PC-9 (cell line): ENCODE data around the gene PGF. TPM values are rescaled to one million over a fixed set of nuclear protein-coding genes. Genes with fewer than 3 reads are reported as not detected.
A peak's percentile ranks its signal among the peaks of the same experiment; 100 is the strongest.

ENCODE experiments used
- BruUV-seq: library from RNA; stranded (reverse); fragments of 400-500 nt; replicated peaks from 2 replicates; lab custom pipeline; 2021; lab: Mats Ljungman, UMichigan
- CTCF ChIA-PET: fragments of 300-600 bp; sonication (Branson Sonifier 250); formaldehyde crosslinking; loops from one replicate; lab custom pipeline; 2022; ENCODE audit warnings: antibody characterized with exemption; lab: Charles Lee
- POLR2A ChIA-PET: fragments of 300-600 bp; sonication (Branson Sonifier 250); formaldehyde crosslinking; loops from one replicate; lab custom pipeline; 2022; ENCODE audit warnings: antibody characterized with exemption; ENCODE audit not compliant: unreplicated experiment; lab: Charles Lee
- DNase-seq, 2 experiments: peaks; one replicate each; pipeline versions ENCODE4 v3.0.0 to v3.0.0-alpha.2; 2015 to 2022; ENCODE audit warnings: mixed read lengths in 1 of 2
- H2AFZ ChIP-seq: fragments of 200-600 bp; sonication (generic); 2 replicates; pipeline ENCODE4 v1.8.1; 2017; ENCODE audit warnings: antibody characterized with exemption
- H3F3A ChIP-seq: fragments of 200-600 bp; sonication (generic); 2 replicates; pipeline ENCODE4 v1.8.1; 2017; ENCODE audit warnings: antibody characterized with exemption, mild to moderate bottlenecking, low read depth; ENCODE audit not compliant: insufficient read depth
- H3K27ac ChIP-seq: fragments of 200-600 bp; sonication (generic); 2 replicates; pipeline ENCODE4 v1.6.1; 2016; ENCODE audit warnings: mixed run types
- H3K27me3 ChIP-seq: fragments of 200-600 bp; sonication (generic); 2 replicates; pipeline ENCODE4 v1.6.1; 2016; ENCODE audit warnings: low read depth, mixed run types; ENCODE audit not compliant: insufficient read depth
- H3K36me3 ChIP-seq: fragments of 200-600 bp; sonication (generic); 2 replicates; pipeline ENCODE4 v1.6.1; 2016; ENCODE audit warnings: low read depth, mixed run types
- H3K4me1 ChIP-seq: fragments of 200-600 bp; sonication (generic); replicated peaks from 2 replicates; pipeline ENCODE4 v1.6.1; 2016; ENCODE audit warnings: mixed run types; ENCODE audit not compliant: insufficient read depth
- H3K4me2 ChIP-seq: fragments of 200-600 bp; sonication (generic); 2 replicates; pipeline ENCODE4 v1.6.1; 2017; ENCODE audit warnings: mixed run types
- H3K4me3 ChIP-seq: fragments of 200-600 bp; sonication (generic); 2 replicates; pipeline ENCODE4 v1.6.1; 2016; ENCODE audit warnings: mixed run types
- H3K79me2 ChIP-seq: fragments of 200-600 bp; sonication (generic); 2 replicates; pipeline ENCODE4 v1.6.1; 2017; ENCODE audit warnings: low read depth, mixed run types
- H3K9me2 ChIP-seq: fragments of 200-600 bp; sonication (generic); 2 replicates; pipeline ENCODE4 v1.8.1; 2017; ENCODE audit warnings: mild to moderate bottlenecking; ENCODE audit not compliant: insufficient read depth
- H3K9me3 ChIP-seq: fragments of 200-600 bp; sonication (generic); 2 replicates; pipeline ENCODE4 v1.8.1; 2016; ENCODE audit warnings: low read depth; ENCODE audit not compliant: insufficient read depth
- H4K20me1 ChIP-seq: fragments of 200-600 bp; sonication (generic); 2 replicates; pipeline ENCODE4 v1.8.1; 2017; ENCODE audit not compliant: insufficient read depth
- EZH2 ChIP-seq: fragments of 200-600 bp; sonication (generic); IDR thresholded peaks from 2 replicates; pipeline ENCODE4 v1.8.0; 2017; ENCODE audit warnings: antibody characterized with exemption, low read depth
- intact Hi-C: fragments of 100-400 bp; cut with micrococcal nuclease; formaldehyde crosslinking; loops from one replicate; pipeline ENCODE4 v1.10.0; 2022; ENCODE audit not compliant: unreplicated experiment
- total RNA-seq: library from RNA; stranded (reverse); gene quantifications from 2 replicates; pipeline ENCODE4 v1.2.3, GENCODE V29; 2021
- TF ChIP-seq, protein P1 (sequence below): fragments of 200-600 bp; sonication (generic); conservative IDR thresholded peaks from 2 replicates; pipeline ENCODE4 v1.6.1; 2017; ENCODE audit warnings: mixed run types, antibody characterized with exemption, mild to moderate bottlenecking, moderate library complexity

The PGF gene
- total RNA-seq, 1 experiment from 2014 or later: 11.7 TPM

DNA sequence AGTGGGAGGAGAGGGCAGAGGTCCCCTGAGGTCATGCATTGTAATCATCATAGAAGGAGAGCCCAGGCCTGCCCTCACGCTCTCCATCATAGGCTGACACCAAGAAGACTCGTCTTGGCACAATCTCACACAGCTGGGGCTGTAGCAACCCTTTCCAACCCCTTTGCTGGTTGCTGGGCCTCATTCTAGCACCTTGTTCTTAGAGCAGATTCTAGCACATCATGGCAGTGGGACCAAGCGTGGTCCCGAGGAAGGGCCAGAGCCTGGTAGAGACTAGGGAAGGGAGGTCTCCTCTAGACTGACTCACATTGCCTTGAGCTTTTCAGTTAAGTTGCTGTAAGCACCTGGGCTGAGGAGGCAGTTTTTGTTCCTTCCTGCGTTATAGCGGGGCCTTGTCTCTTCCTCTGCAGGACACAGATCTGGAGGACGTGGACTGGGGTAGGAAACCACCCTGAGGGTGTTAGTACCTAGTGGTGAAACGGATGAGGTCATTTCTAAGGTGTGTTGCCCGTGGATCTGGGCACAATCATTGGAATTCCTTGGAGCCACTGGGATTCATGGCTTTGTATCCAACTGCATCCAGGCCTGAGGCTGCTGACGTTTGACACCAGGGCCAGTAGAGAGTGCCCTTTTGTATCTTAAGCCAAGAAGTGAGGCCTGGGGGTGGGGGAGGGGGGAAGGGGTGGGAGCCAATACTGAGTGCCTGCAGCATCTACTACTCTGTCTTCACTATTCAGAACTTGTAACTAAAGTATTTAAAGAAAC is 52.3 kb downstream of the PGF start:
- no peak overlapping the region for H3K27ac ChIP-seq
- no peaks in the 10 kb centered on the region for H3K79me2 ChIP-seq
- peaks cover 39% of the 10 kb centered on the region for H3K36me3 ChIP-seq
- no peaks in the 10 kb centered on the region for H3K4me1 ChIP-seq
- ChIA-PET CTCF (interaction anchor here (0.5 to 7.6 kb wide), 2 partner anchors 42 to 230 kb away, joined by 5 to 128 read pairs; no protein-coding TSS in a partner anchor), POLR2A (no interaction called here)
- H3K4me3 ChIP-seq: no peak overlapping the region
- peaks cover 18% of the 10 kb centered on the region for H3F3A ChIP-seq
- TF ChIP-seq, protein P1, sequence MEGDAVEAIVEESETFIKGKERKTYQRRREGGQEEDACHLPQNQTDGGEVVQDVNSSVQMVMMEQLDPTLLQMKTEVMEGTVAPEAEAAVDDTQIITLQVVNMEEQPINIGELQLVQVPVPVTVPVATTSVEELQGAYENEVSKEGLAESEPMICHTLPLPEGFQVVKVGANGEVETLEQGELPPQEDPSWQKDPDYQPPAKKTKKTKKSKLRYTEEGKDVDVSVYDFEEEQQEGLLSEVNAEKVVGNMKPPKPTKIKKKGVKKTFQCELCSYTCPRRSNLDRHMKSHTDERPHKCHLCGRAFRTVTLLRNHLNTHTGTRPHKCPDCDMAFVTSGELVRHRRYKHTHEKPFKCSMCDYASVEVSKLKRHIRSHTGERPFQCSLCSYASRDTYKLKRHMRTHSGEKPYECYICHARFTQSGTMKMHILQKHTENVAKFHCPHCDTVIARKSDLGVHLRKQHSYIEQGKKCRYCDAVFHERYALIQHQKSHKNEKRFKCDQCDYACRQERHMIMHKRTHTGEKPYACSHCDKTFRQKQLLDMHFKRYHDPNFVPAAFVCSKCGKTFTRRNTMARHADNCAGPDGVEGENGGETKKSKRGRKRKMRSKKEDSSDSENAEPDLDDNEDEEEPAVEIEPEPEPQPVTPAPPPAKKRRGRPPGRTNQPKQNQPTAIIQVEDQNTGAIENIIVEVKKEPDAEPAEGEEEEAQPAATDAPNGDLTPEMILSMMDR: no peak
- no peak for TF ChIP-seq EZH2
- no peak overlapping the region for H3K4me2 ChIP-seq
- no peaks in the 10 kb centered on the region for H3K9me3 ChIP-seq
- H4K20me1 ChIP-seq: peaks cover 7% of the 10 kb centered on the region; the same call in 1 of the 2 replicates
- H3K9me2 ChIP-seq: no peaks in the 10 kb centered on the region
- no peak overlapping the region for H2AFZ ChIP-seq
- no peak for DNase-seq
- no peaks in the 10 kb centered on the region for H3K27me3 ChIP-seq
- intact Hi-C loops: no loop called here
- TSS peak; percentile 13 for BruUV-seq

DNA sequence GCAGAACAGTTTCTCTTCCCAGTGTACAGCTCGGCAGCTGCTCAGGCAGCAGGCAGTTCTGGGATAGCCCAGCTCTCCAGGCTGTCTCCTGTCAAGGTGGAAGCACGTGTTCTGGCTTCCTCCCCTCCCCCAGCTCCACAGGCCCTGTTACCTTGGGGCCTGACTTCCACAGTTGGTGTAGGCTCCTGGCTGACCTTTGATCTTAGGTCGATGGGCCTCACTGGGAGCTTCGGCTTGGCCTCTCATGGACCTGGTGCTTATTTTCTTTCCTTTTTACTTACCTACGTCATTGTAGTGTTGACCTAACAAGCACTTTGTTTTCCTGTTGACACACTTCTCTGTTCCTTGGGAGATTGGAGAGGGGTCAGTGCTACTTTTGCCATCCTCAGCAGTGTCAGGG is 56.7 kb downstream of the PGF start:
- Histone ChIP-seq H3K36me3 (peaks cover 80% of the 10 kb centered on the region), H4K20me1 (peaks cover 11% of the 10 kb centered on the region; the same call in 1 of the 2 replicates), H3K9me2 (no peaks in the 10 kb centered on the region), H3K4me3 (no peak overlapping the region), H3F3A (peaks cover 10% of the 10 kb centered on the region; the same call in 1 of the 2 replicates), H3K9me3 (no peaks in the 10 kb centered on the region), H3K4me1 (no peaks in the 10 kb centered on the region), H3K4me2 (no peak overlapping the region), H3K27me3 (no peaks in the 10 kb centered on the region), H3K27ac (no peak overlapping the region), H3K79me2 (no peaks in the 10 kb centered on the region), H2AFZ (no peak overlapping the region)
- TF ChIP-seq, protein P1: no peak
- no peak for TF ChIP-seq EZH2
- DNase-seq: no peak
- intact Hi-C loops: no loop called here
- ChIA-PET CTCF (interaction anchor here (0.6 kb wide), 1 partner anchor 613 kb away, joined by 5 read pairs; no protein-coding TSS in a partner anchor), POLR2A (no interaction called here)
- no TSS peak for BruUV-seq

DNA sequence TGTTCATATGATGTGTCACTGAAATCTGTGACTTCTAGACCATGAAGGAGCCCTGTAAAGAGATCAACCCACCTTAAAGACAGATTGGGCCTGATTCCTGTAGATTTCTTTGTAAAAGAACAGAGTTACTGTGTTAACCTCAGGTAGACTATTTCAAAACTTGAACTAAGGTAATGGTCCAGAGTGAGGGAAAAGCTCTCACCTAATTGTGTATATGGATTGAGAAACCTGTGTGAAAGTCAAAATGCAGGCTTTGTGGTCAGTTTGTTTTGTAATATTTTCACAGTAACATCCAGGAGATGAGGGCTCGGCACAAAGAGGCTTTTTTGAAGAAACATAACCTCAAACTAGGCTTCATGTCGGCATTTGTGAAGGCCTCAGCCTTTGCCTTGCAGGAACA is 57.3 kb downstream of the PGF start:
- H3K4me1 ChIP-seq: no peaks in the 10 kb centered on the region
- peaks cover 86% of the 10 kb centered on the region for H3K36me3 ChIP-seq
- ChIA-PET CTCF (interaction anchor here (0.7 kb wide), 4 partner anchors 60 to 575 kb away, joined by 3 to 5 read pairs (median 4); no protein-coding TSS in a partner anchor), POLR2A (interaction anchor here (0.6 to 0.7 kb wide), 2 partner anchors 45 to 47 kb away, joined by 3 read pairs; no protein-coding TSS in a partner anchor)
- DNase-seq: no peak
- H3K27me3 ChIP-seq: no peaks in the 10 kb centered on the region
- no peak overlapping the region for H3K4me2 ChIP-seq
- no peaks in the 10 kb centered on the region for H3K9me3 ChIP-seq
- H3K79me2 ChIP-seq: no peaks in the 10 kb centered on the region
- peaks cover 9% of the 10 kb centered on the region; the same call in 1 of the 2 replicates for H3F3A ChIP-seq
- H3K4me3 ChIP-seq: no peak overlapping the region
- intact Hi-C loops: no loop called here
- TF ChIP-seq, protein P1: no peak
- TF ChIP-seq EZH2: no peak
- no peak overlapping the region for H2AFZ ChIP-seq
- no TSS peak for BruUV-seq
- no peaks in the 10 kb centered on the region for H3K9me2 ChIP-seq
- no peak overlapping the region for H3K27ac ChIP-seq
- peaks cover 13% of the 10 kb centered on the region; the same call in 1 of the 2 replicates for H4K20me1 ChIP-seq
